Lung (tissue), 12 donors: Measurements from ENCODE around the gene AMDHD2. TPM values are rescaled to one million over a fixed set of nuclear protein-coding genes. Genes with fewer than 3 reads are reported as not detected.
A peak's percentile ranks its signal among the peaks of the same experiment; 100 is the strongest.

Experiments
- ATAC-seq: fragments of 200-7000 bp; cut with Tn5 transposase; one replicate; pipeline ENCODE4 v1.9.1; 2020; ENCODE audit warnings: moderate number of reproducible peaks; ENCODE audit not compliant: insufficient read depth, low FRiP score
- DNase-seq, 3 donors: peaks; one replicate each; pipeline ENCODE4 v3.0.0-alpha.2; 2013 to 2017
- H3K27ac ChIP-seq, 2 donors: one replicate each; pipeline ENCODE4 v1.5.1; 2013; ENCODE audit warnings: mild to moderate bottlenecking in 2 of 2, moderate library complexity in 2 of 2, control low read depth in 1 of 2, inconsistent platforms in 1 of 2, low read depth in 1 of 2, low read length in 1 of 2
- H3K27me3 ChIP-seq, 3 donors: one replicate each; pipeline ENCODE4 v1.5.1; 2013; ENCODE audit warnings: low read length in 2 of 3; ENCODE audit not compliant: control insufficient read depth in 3 of 3, insufficient read depth in 3 of 3
- H3K36me3 ChIP-seq, 4 donors: one replicate each; pipeline ENCODE4 v1.5.1; 2013; ENCODE audit warnings: low read length in 4 of 4, mild to moderate bottlenecking in 1 of 4, moderate library complexity in 1 of 4; ENCODE audit not compliant: control insufficient read depth in 4 of 4, insufficient read depth in 4 of 4
- H3K4me1 ChIP-seq, 5 donors: one replicate each; pipeline ENCODE4 v1.5.1; 2013; ENCODE audit warnings: low read length in 5 of 5, mild to moderate bottlenecking in 2 of 5, moderate library complexity in 1 of 5; ENCODE audit not compliant: control insufficient read depth in 5 of 5, insufficient read depth in 5 of 5
- H3K4me3 ChIP-seq: one replicate; pipeline ENCODE4 v1.5.1; 2013; ENCODE audit warnings: mild to moderate bottlenecking, control low read depth, moderate library complexity
- H3K9ac ChIP-seq, 2 donors: one replicate each; pipeline ENCODE4 v1.5.1; 2013; ENCODE audit warnings: low read length in 2 of 2, control low read depth in 1 of 2; ENCODE audit not compliant: insufficient read depth in 1 of 2
- H3K9me3 ChIP-seq, 4 donors: one replicate each; pipeline ENCODE4 v1.5.1; 2013; ENCODE audit warnings: low read length in 3 of 4, mild to moderate bottlenecking in 1 of 4, moderate library complexity in 1 of 4; ENCODE audit not compliant: control insufficient read depth in 4 of 4, insufficient read depth in 3 of 4
- CTCF ChIP-seq: IDR thresholded peaks from 2 replicates; pipeline ENCODE4 v1.5.1; 2012; ENCODE audit warnings: mild to moderate bottlenecking; ENCODE audit errors: control extremely low read depth, extremely low read depth
- WGBS, 2 donors: extraction: QIAGEN DNeasy Blood & Tissue Kit; methylation state at CpG; one replicate each; pipeline ENCODE4 v1.1.7; 2013; 5-methylcytosine and 5-hydroxymethylcytosine counted together
- polyA plus RNA-seq, 2 donors: library from polyadenylated mRNA; stranded (reverse); fragments of 200-250 nt; gene quantifications; one replicate each; pipeline ENCODE4 v1.2.1, GENCODE V29; 2013
- total RNA-seq, 2 donors: library from RNA; depleted of rRNA in 1 of 2; stranded (reverse); fragments of >200 nt in 1 of 2; gene quantifications; one replicate each; pipeline ENCODE4 v1.2.1, GENCODE V29; 2014 to 2021
- donor health status: control.
- donor health status: control.
- donor health status: Bipolar disorder and iron deficiency.
- donor health status: healthy.
- donor health status: DM: yes; HTN: yes; CAD: no.

The AMDHD2 gene
- total and polyA plus RNA-seq, 4 donors = 27.2 to 60.4 (median 51.9) TPM

DNA sequence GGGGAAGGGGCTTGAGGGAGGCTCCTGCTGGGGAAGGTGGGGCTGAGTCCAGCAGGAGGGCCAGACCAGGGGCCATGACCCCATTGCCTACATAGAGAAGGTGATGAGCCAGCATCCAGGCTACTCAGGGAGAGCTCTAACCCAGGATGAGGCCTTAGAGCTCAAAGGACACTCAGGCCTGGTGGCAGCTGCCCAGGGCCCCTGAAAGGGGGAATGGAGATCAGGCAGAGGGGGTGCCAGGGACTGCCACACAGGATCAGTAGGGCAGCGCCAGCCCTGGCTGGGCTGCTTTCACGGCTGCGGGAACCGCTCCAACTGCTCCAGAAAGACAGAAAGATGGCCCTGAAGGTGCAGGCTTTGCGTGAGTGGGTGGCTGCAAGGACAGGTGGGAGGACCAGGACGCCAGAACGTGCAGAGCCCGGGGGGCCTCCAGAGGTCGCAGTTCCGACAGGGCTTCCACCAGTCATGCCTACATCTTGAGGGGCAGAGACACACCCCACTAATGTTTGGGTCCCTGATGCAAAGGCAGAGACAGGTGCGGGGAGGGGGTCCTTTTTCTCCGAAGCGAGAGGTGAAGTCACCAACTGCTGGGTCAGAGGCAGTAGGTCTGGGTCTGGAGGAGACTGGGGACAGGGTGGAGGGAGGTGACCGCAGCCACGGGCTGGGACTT is 7.3 kb upstream of the AMDHD2 start:
- Histone ChIP-seq H3K9ac (no peak overlapping the region), H3K4me3 (peak overlapping the region; percentile 20), H3K27me3 (no peaks in the 10 kb centered on the region), H3K9me3 (no peaks in the 10 kb centered on the region), H3K36me3 (peaks cover 0 to 5% (median 0%) of the 10 kb centered on the region in 4 donors), H3K27ac (peak overlapping the region in 1 of 2 donors; percentile 96), H3K4me1 (peaks cover 8 to 33% (median 22%) of the 10 kb centered on the region in 5 donors)
- TF ChIP-seq CTCF = no peak
- WGBS, 2 donors = 43 to 51% methylated on average over 15 of the region's 15 CpGs
- DNase-seq = no peak
- ATAC-seq = no peak

DNA sequence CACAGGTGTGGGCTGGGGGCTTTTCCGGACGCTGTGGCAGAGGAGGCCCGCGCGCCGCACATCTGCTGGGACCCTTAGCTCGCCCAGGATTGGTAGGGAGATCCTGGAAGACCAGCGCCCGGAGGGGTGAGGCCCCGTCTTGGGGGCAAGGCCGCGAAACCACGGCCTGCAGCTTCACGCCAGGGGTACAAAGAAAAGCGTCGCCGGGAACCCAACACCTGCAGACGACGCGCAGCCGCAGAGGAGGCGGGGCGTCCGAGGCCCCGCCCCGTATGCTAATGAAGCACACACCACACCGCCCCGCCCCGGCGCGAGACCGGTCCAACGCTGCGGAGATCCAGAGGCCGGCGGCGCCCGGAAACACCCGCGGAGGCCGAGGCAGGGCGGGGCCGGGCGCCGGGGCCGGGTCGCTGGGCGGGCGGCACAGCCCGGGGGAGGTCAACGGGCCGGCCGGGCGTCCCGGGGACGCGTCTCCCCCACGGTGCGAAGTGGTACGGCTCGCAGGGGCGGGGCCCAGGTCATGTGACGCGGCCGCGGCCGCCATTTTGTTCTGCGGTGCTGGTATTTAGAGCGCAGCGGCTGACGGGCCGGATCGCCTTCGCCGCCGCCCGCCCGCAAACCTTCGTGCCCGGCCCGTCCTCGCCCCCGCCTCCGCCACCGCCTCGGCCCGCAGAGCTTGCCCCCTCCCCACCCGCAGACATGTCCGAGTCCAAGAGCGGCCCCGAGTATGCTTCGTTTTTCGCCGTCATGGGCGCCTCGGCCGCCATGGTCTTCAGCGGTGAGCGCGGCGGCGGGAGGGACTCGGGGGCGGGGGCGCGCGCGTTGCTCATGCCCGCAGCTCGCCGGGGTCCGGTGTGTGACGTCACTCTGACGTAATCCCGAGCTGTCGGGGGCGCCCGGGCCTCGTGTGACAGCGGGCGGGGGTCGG is 6.5 kb upstream of the AMDHD2 start, which contains the start of gene ATP6V0C:
TSS of gene ATP6V0C (plus strand) at position 548 of the 928 bp plus-strand sequence. CDS start at position 700, 152 bp downstream.
- ATAC-seq = peak; percentile 86
- Histone ChIP-seq H3K4me3 (peak within 1 kb of the TSS; percentile 86), H3K27me3 (no peaks in the 10 kb centered on the region), H3K27ac (peak within 1 kb of the TSS; percentile 96 to 97), H3K9ac (peak within 1 kb of the TSS; percentile 73 to 84), H3K36me3 (peaks cover 0 to 5% (median under 1%) of the 10 kb centered on the region in 4 donors), H3K9me3 (no peaks in the 10 kb centered on the region), H3K4me1 (peaks cover 15 to 36% (median 22%) of the 10 kb centered on the region in 5 donors)
- peak; percentile 87 to 92 (median 91) for DNase-seq
- no peak for TF ChIP-seq CTCF
- WGBS, 2 donors = 1% methylated on average over 75 to 122 of the region's 122 CpGs

- Histone ChIP-seq H3K9me3 (no peaks in the 10 kb centered on the region), H3K4me3 (peak overlapping the region; percentile 86), H3K27ac (peak overlapping the region; percentile 96 to 97), H3K27me3 (no peaks in the 10 kb centered on the region), H3K36me3 (peaks cover 0 to 9% (median 4%) of the 10 kb centered on the region in 4 donors), H3K4me1 (peaks cover 18 to 42% (median 22%) of the 10 kb centered on the region in 5 donors), H3K9ac (peak overlapping the region; percentile 73 to 84)
- TF ChIP-seq CTCF = no peak
- 0 to 1% methylated on average over 31 to 63 of the region's 63 CpGs for WGBS, 2 donors
- ATAC-seq = no peak
- DNase-seq = peak in 1 of 3 donors; percentile 41
These were observed 5.6 kb upstream of the AMDHD2 start for GRCh38 chr16:2514333-2515179.
